ENCODE data around the gene UQCC2. TPM values are rescaled to one million over a fixed set of nuclear protein-coding genes. Genes with fewer than 3 reads are reported as not detected.

UQCC2 gene
- total RNA-seq, 2 experiments from 2014 or later, result 64.9 to 85.3 TPM

GRCh38 chr6:33695451-33695887 is 16.0 kb downstream of the UQCC2 start:
- intact Hi-C loops (cut with micrococcal nuclease; ENCODE audit: unreplicated experiment), result no loop called here
- CTCF ChIA-PET (ENCODE audit: unreplicated experiment), result no interaction called here

GRCh38 chr6:33694977-33695376 is 16.5 kb downstream of the UQCC2 start:
- Histone ChIP-seq H3K27ac (ENCODE audit: low read depth, low read length, poor library complexity, severe bottlenecking) (no peak overlapping the region), H3K4me3 (ENCODE audit: low read depth, low read length, poor library complexity, severe bottlenecking) (no peak overlapping the region), H3K4me2 (ENCODE audit: low read length) (no peak overlapping the region), H3K79me2 (ENCODE audit: insufficient read depth, low read depth, low read length) (no peaks in the 10 kb centered on the region), H3K36me3 (ENCODE audit: insufficient read depth, low read length) (peaks cover 100% of the 10 kb centered on the region), H3K9me2 (ENCODE audit: insufficient read depth, low read length) (no peaks in the 10 kb centered on the region), H2AFZ (ENCODE audit: low read length) (no peak overlapping the region), H4K20me1 (ENCODE audit: insufficient read depth, low read length) (0 out of 2 replicates have a peak, but pooled peaks cover 2% of the 10 kb centered on the region), H3K9me3 (ENCODE audit: low read length) (no peaks in the 10 kb centered on the region), H3K4me1 (ENCODE audit: insufficient read depth, low read length, poor library complexity, severe bottlenecking) (peaks cover 26% of the 10 kb centered on the region)
- TF ChIP-seq CTCF (conservative IDR thresholded peaks at IDR 0.05; ENCODE audit: low read length), result no peak
- TF ChIP-seq EZH2phosphoT487 (IDR thresholded peaks at IDR 0.05; ENCODE audit: borderline replicate concordance, low read depth, low read length), result no peak
- DNase-seq (ENCODE audit: low spot score), result no peak
- ChIA-PET CTCF (ENCODE audit: unreplicated experiment) (no interaction called here), POLR2A (no interaction called here)
- BruUV-seq (replicated peaks), result no TSS peak
- intact Hi-C loops (cut with micrococcal nuclease; ENCODE audit: unreplicated experiment), result no loop called here

More at GRCh38 chr6:33695451-33695887, 16.0 kb downstream of the UQCC2 start:
- no peak overlapping the region for H2AFZ ChIP-seq (ENCODE audit: low read length)
- POLR2A ChIA-PET, result no interaction called here
- no TSS peak for BruUV-seq (replicated peaks)
- no peak for DNase-seq (ENCODE audit: low spot score)
- H3K79me2 ChIP-seq (ENCODE audit: insufficient read depth, low read depth, low read length), result no peaks in the 10 kb centered on the region
- no peaks in the 10 kb centered on the region for H3K9me2 ChIP-seq (ENCODE audit: insufficient read depth, low read length)
- TF ChIP-seq EZH2phosphoT487 (IDR thresholded peaks at IDR 0.05; ENCODE audit: borderline replicate concordance, low read depth, low read length) (no peak), CTCF (conservative IDR thresholded peaks at IDR 0.05; ENCODE audit: low read length) (no peak)
- no peaks in the 10 kb centered on the region for H3K9me3 ChIP-seq (ENCODE audit: low read length)
- peaks cover 31% of the 10 kb centered on the region for H3K4me1 ChIP-seq (ENCODE audit: insufficient read depth, low read length, poor library complexity, severe bottlenecking)
- H3K36me3 ChIP-seq (ENCODE audit: insufficient read depth, low read length), result peaks cover 100% of the 10 kb centered on the region
- no peak overlapping the region for H3K4me3 ChIP-seq (ENCODE audit: low read depth, low read length, poor library complexity, severe bottlenecking)
- 0 out of 2 replicates have a peak, but pooled peaks cover 6% of the 10 kb centered on the region for H4K20me1 ChIP-seq (ENCODE audit: insufficient read depth, low read length)
- no peak overlapping the region for H3K4me2 ChIP-seq (ENCODE audit: low read length)
- H3K27ac ChIP-seq (ENCODE audit: low read depth, low read length, poor library complexity, severe bottlenecking), result no peak overlapping the region

GRCh38 chr6:33694401-33694931 is 17.0 kb downstream of the UQCC2 start:
- Histone ChIP-seq H3K4me1 (ENCODE audit: insufficient read depth, low read length, poor library complexity, severe bottlenecking) (peaks cover 21% of the 10 kb centered on the region), H4K20me1 (ENCODE audit: insufficient read depth, low read length) (no peaks in the 10 kb centered on the region), H3K36me3 (ENCODE audit: insufficient read depth, low read length) (peaks cover 100% of the 10 kb centered on the region), H3K9me3 (ENCODE audit: low read length) (no peaks in the 10 kb centered on the region), H3K9me2 (ENCODE audit: insufficient read depth, low read length) (no peaks in the 10 kb centered on the region), H3K27ac (ENCODE audit: low read depth, low read length, poor library complexity, severe bottlenecking) (no peak overlapping the region), H3K4me2 (ENCODE audit: low read length) (no peak overlapping the region), H3K79me2 (ENCODE audit: insufficient read depth, low read depth, low read length) (no peaks in the 10 kb centered on the region), H3K4me3 (ENCODE audit: low read depth, low read length, poor library complexity, severe bottlenecking) (no peak overlapping the region), H2AFZ (ENCODE audit: low read length) (no peak overlapping the region)
- BruUV-seq (replicated peaks), result no TSS peak
- POLR2A ChIA-PET, result interaction anchor here (0.6 kb wide), 1 partner anchor 353 kb away, joined by 3 read pairs; no protein-coding TSS in a partner anchor
- CTCF ChIA-PET (ENCODE audit: unreplicated experiment), result no interaction called here
- TF ChIP-seq CTCF (conservative IDR thresholded peaks at IDR 0.05; ENCODE audit: low read length), result no peak
- TF ChIP-seq EZH2phosphoT487 (IDR thresholded peaks at IDR 0.05; ENCODE audit: borderline replicate concordance, low read depth, low read length), result no peak
- intact Hi-C loops (cut with micrococcal nuclease; ENCODE audit: unreplicated experiment), result no loop called here
- DNase-seq (ENCODE audit: low spot score), result no peak
